GM12875 (cell line): Measurements from ENCODE around the gene NFKBIA.
A peak's percentile ranks its signal among the peaks of the same experiment; 100 is the strongest.

Experiments used
- H3K4me3 ChIP-seq: one replicate; pipeline ENCODE4 v1.5.1; 2011; ENCODE audit warnings: low read depth, low read length, control low read depth
- TF ChIP-seq, protein P1 (sequence below): IDR thresholded peaks from 2 replicates; pipeline ENCODE4 v1.5.1; 2011; ENCODE audit warnings: low read depth, mild to moderate bottlenecking, control low read depth, inconsistent platforms, low read length, moderate library complexity, borderline replicate concordance; ENCODE audit not compliant: insufficient read depth

NFKBIA gene

DNA sequence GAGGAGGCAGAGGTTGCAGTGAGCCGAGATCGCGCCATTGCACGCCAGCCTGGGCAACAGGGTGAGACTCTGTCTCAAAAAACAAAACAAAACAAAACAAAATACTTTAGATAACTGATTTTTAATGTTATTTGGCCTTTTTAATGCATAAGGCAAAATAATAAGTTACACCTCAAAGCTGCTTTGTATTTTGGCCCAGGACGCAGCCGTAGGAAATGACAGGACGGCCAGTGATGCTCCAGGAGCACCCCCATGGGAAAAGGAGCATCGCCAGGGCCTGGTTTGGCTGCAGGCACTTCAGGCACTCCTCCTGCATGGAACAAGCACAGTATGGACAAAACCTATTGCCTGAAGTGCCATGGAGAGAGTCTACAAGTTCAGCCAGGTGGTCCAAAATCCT lies 3.5 kb upstream of the NFKBIA start:
- H3K4me3 ChIP-seq = no peak overlapping the region
- TF ChIP-seq, protein P1, sequence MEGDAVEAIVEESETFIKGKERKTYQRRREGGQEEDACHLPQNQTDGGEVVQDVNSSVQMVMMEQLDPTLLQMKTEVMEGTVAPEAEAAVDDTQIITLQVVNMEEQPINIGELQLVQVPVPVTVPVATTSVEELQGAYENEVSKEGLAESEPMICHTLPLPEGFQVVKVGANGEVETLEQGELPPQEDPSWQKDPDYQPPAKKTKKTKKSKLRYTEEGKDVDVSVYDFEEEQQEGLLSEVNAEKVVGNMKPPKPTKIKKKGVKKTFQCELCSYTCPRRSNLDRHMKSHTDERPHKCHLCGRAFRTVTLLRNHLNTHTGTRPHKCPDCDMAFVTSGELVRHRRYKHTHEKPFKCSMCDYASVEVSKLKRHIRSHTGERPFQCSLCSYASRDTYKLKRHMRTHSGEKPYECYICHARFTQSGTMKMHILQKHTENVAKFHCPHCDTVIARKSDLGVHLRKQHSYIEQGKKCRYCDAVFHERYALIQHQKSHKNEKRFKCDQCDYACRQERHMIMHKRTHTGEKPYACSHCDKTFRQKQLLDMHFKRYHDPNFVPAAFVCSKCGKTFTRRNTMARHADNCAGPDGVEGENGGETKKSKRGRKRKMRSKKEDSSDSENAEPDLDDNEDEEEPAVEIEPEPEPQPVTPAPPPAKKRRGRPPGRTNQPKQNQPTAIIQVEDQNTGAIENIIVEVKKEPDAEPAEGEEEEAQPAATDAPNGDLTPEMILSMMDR = no peak

DNA sequence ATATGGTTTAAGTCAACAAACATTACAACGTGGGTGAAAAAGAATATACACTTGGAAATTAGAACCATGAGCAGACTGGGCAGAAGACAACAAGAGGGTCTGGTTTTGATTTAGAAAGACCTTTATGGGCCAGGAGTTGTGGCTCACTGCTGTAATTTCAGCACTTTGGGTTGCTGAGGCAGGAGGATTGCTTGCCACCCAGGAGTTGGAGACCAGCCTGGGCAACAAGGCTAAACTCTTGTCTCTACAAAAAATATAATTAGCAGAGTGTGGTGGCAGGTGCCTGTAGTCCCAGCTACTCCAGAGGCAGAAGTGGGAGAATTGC lies 2.7 kb upstream of the NFKBIA start:
- TF ChIP-seq, protein P1 = no peak

DNA sequence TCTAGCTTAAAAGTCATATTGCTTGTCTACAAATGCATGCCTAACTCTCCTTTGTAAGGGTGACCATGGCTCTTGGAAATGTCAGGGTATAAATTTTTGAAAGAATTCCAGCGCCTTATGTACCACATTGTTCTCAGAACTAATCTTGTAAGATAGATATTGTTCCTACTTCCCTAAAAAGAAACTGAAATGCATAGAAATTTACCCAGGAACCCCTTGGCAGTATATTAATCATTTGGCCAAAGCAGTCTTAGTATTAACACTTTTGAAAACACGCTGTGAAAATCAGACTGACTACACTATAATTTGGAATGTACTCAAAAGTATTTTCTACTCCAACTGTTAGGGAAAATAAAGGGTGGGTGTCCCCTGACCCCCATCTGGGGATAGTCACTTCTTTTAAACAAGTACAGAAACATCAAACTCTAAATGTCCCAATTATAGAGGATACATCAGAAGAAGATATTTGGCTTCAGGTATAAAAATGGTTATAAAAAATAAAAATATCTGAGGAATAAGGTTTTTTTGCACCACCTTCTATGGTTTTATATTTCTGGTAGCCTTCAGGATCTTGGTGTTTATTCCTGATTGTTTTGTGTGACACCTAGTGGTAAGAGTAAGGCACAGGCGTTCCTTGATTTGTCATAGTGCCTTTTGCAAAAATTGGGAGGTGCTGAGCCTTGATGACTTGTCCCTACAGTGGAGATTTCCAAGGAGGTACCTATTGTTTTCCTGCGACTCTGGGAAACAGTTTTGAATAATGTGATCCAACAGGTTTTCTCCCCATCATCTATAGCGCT lies 2.2 kb upstream of the NFKBIA start:
- no peak overlapping the region for H3K4me3 ChIP-seq
- TF ChIP-seq, protein P1 = peak; percentile 58

More for the DNA sequence above, 2.7 kb upstream of the NFKBIA start:
- H3K4me3 ChIP-seq = no peak overlapping the region

DNA sequence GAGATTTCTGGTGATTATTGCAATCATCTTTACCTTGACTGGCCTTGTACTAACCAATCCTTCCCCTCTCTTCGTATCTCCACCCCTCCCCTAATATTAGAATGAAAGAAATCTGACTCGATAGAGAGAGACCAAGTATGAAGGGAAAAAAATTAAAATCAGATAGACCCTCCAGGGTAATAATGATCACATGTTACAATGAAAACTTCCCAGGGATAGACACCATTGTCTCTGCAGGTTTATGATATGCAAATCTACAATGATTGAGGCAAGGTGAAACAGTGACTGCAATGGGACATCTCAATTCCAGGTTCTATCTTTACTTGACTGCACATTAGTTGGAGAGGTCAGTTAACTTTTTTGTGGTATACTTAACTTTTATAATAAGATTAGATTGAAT lies 1.5 kb upstream of the NFKBIA start:
- TF ChIP-seq, protein P1 = no peak
- H3K4me3 ChIP-seq = no peak overlapping the region

DNA sequence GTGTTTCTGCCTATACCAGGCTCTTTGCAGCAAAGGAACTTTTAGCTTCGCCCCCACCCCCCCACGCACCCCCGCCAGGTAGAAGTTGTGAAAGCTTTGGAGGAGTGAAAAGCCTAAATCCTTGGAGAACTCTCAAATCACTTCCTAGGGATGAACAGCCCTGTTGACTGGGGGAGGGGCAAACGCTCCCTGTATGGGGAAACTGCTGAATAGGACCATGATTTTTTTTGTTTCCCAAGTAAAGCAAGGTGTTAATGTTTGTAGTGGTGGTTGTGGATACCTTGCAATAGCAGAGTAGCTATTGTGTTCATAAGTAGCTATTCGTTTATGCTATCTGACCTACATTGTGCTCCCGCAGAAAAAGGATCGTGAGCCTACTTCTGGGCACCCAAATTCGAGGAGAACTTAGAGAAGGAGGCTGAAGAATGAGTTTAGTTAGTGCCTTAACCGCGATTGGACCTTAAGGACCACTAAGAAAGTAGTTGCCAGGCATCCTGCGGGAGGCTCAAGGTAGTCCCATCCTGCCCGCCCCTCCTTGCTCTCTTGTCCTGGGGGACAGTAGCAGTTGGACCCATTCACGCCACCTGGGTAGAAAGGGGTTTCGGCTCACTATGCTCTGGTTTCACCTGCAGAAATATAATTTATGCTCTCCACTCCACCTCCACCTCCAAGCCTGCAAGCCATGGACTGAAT lies 901 bp upstream of the NFKBIA start:
- H3K4me3 ChIP-seq = peak overlapping the region; percentile 28
- TF ChIP-seq, protein P1 = no peak

DNA sequence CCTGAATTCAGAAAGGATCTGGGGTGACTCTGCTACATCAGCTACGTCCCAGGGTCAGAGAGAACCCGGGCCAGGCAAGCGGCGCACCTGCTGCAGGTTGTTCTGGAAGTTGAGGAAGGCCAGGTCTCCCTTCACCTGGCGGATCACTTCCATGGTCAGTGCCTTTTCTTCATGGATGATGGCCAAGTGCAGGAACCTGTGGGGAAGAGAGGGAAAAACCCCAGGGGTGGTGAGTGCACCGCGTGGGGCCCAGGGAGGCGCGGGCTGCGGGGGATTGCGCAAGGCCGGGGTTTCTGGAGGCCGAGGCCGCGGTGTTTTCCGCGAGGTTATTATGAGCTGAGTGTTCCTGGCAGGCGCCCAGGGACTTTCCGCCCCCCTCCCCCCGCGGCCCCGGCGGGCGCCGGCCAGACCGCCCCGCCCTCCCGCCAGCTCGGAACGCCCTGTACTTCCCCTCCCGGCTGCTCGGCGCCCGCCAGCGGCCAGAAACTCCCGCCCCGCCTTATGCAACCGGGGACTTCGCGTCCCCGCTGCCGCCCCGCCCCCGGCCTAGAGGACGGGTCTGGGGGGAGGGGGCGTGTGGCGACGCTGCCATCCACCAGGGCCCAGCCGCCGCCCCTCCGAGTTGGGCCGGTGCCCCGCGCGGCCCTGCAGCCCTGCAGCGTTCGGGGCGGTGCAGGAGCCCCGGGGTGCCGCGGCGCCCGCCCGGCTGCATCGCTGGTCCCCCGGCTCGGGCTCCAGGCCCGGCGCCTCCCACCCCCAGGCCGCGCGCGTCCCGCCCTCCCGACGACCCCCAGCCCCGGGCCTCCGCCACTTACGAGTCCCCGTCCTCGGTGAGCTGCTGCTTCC lies 723 bp downstream of the NFKBIA start:
- TF ChIP-seq, protein P1 = no peak
- H3K4me3 ChIP-seq = peak overlapping the region; percentile 63
